RWPE1 (cell line): ENCODE data around the gene KISS1R.

ENCODE experiments used
- CTCF ChIA-PET: fragments of 350-600 bp; sonication (Branson Sonifier 250); formaldehyde crosslinking; extraction: SDS; loops from one replicate; lab custom pipeline; 2021; lab: Yijun Ruan, JAX
- POLR2A ChIA-PET: fragments of 400-600 bp; formaldehyde crosslinking; extraction: SDS; loops from one replicate; lab custom pipeline; 2020; ENCODE audit warnings: antibody characterized with exemption; ENCODE audit not compliant: low non-redundant PET; lab: Yijun Ruan, JAX
- DNase-seq: peaks from one replicate; pipeline ENCODE4 v3.0.0; 2012; ENCODE audit warnings: low spot score
- H3K27ac ChIP-seq: fragments of 450-650 bp; 2 replicates; pipeline ENCODE4 v1.5.1; 2017
- TF ChIP-seq, protein P1 (sequence below): fragments of 450-650 bp; conservative IDR thresholded peaks from 2 replicates; pipeline ENCODE4 v1.5.1; 2017; ENCODE audit warnings: low read depth, mild to moderate bottlenecking

KISS1R gene

DNA sequence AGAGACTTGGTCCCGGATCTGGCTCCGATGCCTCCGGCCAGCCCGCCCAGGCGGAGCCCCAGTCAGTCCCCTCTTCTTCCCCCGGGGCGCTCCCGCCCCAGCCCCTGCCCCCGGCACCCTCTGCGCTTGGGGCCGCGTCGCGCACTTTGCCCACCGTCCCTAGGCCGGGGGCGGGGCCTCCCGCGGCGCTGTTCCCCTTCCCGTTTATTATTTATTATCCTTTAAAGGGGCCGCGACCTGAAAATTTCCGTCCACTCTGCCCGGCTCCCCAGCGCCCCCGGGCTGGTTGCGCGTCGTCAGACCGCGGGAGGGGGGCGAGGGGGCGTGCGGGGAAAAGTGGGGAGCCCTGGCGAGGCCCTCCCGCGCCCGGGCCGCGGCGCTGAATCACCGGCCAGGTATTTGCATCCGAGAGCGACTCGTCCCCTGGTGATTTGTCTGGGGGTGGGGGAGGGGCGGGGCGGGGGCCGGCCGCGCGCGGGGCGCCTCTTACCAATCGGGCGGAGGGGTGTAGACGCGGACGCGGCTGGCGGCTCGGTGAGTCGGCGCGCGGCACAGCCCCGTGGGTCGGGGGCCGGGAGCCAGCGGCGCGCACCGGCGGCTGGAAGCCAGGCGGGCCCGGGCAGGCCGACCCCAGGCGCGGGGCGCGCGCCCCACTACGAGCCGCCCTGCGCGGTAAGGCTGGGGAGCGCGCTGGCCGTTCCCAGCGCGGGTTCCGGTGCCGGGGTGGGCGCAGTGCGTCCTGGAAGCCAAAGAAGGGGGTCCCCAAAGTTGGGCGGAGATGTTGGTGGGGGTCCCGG, 8.6 kb downstream of the KISS1R start, which contains the start of gene ARID3A:
Gene ARID3A, plus strand, starts transcription at position 510 of the 797 bp plus-strand sequence. CDS start 3,494 bp downstream, outside the sequence.
- H3K27ac ChIP-seq = peak within 1 kb of the TSS; percentile 85
- CTCF ChIA-PET = interaction anchor here (1.4 kb wide), 1 partner anchor 56 kb away, joined by 4 read pairs; no protein-coding TSS in a partner anchor
- peak; percentile 86 for DNase-seq
- POLR2A ChIA-PET = interaction anchor here (0.5 kb wide), 1 partner anchor 76 kb away, joined by 10 read pairs; no protein-coding TSS in a partner anchor
- TF ChIP-seq, protein P1, sequence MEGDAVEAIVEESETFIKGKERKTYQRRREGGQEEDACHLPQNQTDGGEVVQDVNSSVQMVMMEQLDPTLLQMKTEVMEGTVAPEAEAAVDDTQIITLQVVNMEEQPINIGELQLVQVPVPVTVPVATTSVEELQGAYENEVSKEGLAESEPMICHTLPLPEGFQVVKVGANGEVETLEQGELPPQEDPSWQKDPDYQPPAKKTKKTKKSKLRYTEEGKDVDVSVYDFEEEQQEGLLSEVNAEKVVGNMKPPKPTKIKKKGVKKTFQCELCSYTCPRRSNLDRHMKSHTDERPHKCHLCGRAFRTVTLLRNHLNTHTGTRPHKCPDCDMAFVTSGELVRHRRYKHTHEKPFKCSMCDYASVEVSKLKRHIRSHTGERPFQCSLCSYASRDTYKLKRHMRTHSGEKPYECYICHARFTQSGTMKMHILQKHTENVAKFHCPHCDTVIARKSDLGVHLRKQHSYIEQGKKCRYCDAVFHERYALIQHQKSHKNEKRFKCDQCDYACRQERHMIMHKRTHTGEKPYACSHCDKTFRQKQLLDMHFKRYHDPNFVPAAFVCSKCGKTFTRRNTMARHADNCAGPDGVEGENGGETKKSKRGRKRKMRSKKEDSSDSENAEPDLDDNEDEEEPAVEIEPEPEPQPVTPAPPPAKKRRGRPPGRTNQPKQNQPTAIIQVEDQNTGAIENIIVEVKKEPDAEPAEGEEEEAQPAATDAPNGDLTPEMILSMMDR = no peak

DNA sequence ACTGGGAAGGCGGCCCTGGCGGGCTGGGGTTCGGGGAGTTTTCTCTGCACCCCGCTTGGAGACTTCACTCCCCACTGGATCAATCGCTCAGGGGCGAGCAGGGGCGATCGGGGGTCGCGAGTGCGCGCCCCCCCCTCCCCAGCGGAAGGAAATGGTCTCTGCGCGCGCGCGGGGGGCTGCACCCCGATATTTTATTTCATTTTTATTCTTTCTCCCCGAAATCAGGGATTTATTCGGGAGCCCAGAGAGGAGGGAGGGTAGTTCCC, 9.1 kb downstream of the KISS1R start:
- POLR2A ChIA-PET = no interaction called here
- no peak for DNase-seq
- peak overlapping the region; percentile 85 for H3K27ac ChIP-seq
- TF ChIP-seq, protein P1 = no peak
- CTCF ChIA-PET = interaction anchor here (0.9 kb wide), 1 partner anchor 10 kb away, joined by 3 read pairs; no protein-coding TSS in a partner anchor

DNA sequence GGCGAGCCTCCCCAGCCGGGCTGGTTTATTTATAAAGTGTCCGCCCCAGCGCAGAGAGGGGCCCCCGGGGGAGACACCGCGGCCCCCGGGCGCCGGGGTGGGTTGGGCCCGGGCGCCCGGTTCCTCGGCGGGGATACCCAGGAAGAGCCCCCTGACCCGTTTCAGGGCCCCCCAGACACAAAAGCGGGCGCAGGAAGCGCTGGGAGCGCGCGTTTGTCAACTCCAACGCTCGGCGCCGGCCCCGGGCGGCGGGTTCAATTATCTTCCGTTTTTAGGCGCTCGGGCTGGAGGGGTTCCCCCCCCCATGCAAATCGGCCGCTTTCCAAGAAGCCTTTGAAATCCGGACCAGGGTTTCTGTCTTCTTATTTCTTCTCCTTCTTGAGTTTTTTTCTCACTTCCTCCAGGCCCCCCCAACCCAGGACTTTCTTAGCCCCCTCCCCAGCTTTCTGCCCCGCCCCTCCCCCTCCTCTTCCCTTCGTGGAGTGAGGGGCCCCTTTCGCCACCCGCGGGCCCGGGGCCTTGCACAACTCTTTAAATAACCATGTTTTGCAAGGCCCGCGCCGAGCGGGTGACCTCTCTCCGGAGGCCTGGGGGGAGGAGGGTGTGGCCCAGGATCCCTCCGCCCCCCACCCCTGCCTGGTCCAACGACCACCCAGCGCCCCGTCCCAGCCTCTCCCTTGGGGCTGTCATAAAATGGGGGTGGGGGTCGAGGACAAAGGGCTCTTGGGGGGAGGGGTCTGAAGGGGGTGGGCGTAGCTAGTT, 9.6 kb downstream of the KISS1R start:
- ChIA-PET CTCF (interaction anchor here (0.9 kb wide), 1 partner anchor 9 kb away, joined by 3 read pairs; no protein-coding TSS in a partner anchor), POLR2A (no interaction called here)
- TF ChIP-seq, protein P1 = no peak
- peak overlapping the region; percentile 85 for H3K27ac ChIP-seq
- peak; percentile 39 for DNase-seq

DNA sequence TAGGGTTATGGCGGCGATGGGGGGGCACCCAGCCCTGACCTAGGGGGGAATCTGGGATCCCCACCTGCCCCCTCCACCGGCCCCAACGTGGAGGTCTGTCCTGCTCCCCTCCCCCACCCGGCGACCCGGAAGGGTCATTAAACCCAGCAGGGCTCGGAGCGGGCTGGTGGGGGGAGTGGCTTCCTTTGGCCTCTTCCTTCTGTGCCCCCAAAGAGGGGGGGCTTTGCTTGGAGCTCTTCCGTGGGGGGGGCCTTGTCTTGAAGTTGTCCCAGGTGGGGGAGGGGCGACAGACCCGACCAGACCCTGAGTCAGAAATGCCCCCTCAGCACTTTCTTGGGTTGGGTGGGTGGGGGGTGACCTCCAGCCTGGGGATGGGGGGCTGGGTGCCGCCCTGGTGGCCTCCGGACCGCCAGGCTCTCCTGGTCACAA, 10.2 kb downstream of the KISS1R start:
- TF ChIP-seq, protein P1 = no peak
- POLR2A ChIA-PET = no interaction called here

DNA sequence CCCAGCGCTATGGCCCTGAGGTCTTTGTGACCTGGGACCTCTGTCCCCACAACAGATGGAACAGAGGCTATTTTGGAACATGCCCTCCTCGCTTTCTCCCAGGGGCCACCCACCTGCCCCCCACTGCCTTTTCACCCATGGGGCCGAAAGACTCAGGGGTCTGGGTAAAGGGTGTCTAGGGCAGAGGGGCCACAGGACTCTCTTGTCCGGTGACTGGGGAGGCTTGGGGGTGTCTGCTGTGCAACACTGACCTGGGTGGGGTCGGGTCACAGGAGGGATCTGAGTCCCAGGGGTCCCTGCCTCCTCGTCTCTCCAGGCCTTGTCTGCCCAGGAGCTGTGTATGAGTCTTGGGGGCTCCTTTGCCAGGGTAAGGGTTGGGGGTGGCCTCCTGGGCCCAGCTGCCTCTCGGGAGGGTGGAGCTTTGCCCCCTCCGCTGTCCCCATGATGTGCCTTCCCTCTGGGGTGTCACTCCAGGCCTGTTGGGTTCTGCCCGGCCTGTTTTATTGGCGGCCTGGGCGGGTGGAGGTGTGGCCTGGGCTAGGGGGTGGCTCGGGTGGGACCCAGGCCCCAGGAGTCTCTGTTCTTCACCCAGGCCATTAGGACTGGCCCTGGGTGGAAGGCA, 10.8 kb downstream of the KISS1R start:
- H3K27ac ChIP-seq = peak overlapping the region; percentile 2; the same call in 1 of the 2 replicates
- ChIA-PET CTCF (no interaction called here), POLR2A (no interaction called here)
- TF ChIP-seq, protein P1 = no peak
- DNase-seq = no peak

More for the DNA sequence above, 10.2 kb downstream of the KISS1R start:
- CTCF ChIA-PET = interaction anchor here (0.9 kb wide), 1 partner anchor 9 kb away, joined by 3 read pairs; no protein-coding TSS in a partner anchor
- DNase-seq = no peak
- peak overlapping the region; percentile 85 for H3K27ac ChIP-seq
